ENCODE results near the gene GNGT2.

The GNGT2 gene

DNA sequence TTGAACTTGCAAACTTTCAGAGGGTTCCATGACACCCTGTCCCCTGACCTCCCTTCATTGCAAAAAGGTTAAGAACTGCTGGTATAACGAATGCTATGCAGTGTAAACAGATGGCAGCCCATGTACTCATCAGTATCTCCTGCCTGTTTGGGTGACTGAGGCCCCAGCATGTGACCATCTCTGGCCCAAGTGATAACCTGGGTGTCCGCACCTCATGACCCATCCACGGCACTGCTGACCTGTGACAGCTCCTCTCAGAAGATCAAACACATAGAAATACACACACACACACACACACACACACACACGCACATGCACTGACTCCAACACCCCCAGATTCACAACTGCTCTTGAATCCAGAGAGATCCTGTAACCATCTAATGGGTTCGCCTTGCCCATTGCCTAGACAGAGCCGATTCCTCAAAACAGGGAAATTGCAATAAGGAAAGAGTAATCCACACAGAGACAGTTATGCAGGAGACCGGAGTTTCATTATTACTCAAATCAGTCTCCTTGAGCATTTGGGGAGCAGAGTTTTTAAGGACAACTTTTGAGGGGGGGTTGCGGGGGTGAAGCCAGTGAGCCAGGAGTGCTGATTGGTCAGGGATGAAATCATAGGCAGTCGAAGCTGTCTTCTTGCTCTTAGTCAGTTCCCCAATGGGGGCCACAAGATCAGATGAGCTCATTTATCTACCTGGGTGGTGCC lies 31.5 kb upstream of the GNGT2 start:
- H3K36me3 ChIP-seq (ENCODE audit: control insufficient read depth, low read depth, low read length) = no peaks in the 10 kb centered on the region
- no peaks in the 10 kb centered on the region for H3K9me3 ChIP-seq (ENCODE audit: control insufficient read depth, low read depth, low read length)
- no peak overlapping the region for H3K27ac ChIP-seq (ENCODE audit: low read length)
- no peak overlapping the region for H3K9ac ChIP-seq (ENCODE audit: low read length)
- no peak overlapping the region for H3K4me3 ChIP-seq (ENCODE audit: low read length)
- H3K4me1 ChIP-seq (ENCODE audit: control insufficient read depth, low read depth, low read length) = peaks cover 4% of the 10 kb centered on the region
- no peaks in the 10 kb centered on the region for H3K27me3 ChIP-seq (ENCODE audit: control insufficient read depth, insufficient read depth, low read length)

DNA sequence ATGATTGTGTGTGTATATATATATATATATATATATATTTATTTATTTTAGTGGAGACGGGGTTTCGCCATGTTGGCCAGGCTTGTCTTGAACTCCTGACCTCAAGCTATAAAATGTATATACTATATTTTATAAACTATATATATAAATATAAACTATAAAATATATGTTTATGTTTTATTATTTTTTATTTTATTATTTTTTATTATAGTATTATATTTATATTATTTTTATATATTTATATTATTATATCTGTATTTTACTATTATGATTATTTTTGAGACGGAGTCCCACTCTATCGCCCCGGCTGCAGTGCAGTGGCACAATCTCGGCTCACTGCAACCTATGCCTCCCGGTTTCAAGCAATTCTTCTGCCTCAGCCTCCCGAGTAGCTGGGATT lies 30.7 kb upstream of the GNGT2 start:
- H3K4me1 ChIP-seq (ENCODE audit: control insufficient read depth, low read depth, low read length) = peaks cover 6% of the 10 kb centered on the region
- H3K36me3 ChIP-seq (ENCODE audit: control insufficient read depth, low read depth, low read length) = no peaks in the 10 kb centered on the region
- no peak overlapping the region for H3K9ac ChIP-seq (ENCODE audit: low read length)
- H3K9me3 ChIP-seq (ENCODE audit: control insufficient read depth, low read depth, low read length) = no peaks in the 10 kb centered on the region
- no peak overlapping the region for H3K4me3 ChIP-seq (ENCODE audit: low read length)
- H3K27me3 ChIP-seq (ENCODE audit: control insufficient read depth, insufficient read depth, low read length) = no peaks in the 10 kb centered on the region
- no peak overlapping the region for H3K27ac ChIP-seq (ENCODE audit: low read length)

DNA sequence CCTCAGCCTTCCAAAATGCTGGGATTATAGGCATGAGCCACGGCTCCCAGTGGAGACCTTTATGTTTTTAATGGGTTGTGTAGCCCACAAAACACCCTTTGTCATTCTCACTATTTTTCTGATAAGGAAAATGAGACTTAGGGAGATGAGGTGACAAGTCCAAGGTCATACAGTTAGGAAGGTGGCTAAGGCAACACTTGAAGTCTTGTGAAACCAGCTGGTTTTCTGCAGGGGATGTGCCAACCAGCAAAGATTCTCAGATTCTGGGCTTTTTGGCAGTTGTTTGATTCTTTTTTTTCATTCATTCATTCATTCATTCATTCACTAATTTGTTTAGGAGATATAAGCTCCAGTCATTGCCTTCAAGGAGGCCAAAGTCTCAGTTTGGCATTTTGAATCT lies 30.2 kb upstream of the GNGT2 start:
- H3K27me3 ChIP-seq (ENCODE audit: control insufficient read depth, insufficient read depth, low read length) = no peaks in the 10 kb centered on the region
- H3K9ac ChIP-seq (ENCODE audit: low read length) = no peak overlapping the region
- no peak overlapping the region for H3K4me3 ChIP-seq (ENCODE audit: low read length)
- no peaks in the 10 kb centered on the region for H3K36me3 ChIP-seq (ENCODE audit: control insufficient read depth, low read depth, low read length)
- peaks cover 6% of the 10 kb centered on the region for H3K4me1 ChIP-seq (ENCODE audit: control insufficient read depth, low read depth, low read length)
- H3K27ac ChIP-seq (ENCODE audit: low read length) = no peak overlapping the region
- H3K9me3 ChIP-seq (ENCODE audit: control insufficient read depth, low read depth, low read length) = no peaks in the 10 kb centered on the region

DNA sequence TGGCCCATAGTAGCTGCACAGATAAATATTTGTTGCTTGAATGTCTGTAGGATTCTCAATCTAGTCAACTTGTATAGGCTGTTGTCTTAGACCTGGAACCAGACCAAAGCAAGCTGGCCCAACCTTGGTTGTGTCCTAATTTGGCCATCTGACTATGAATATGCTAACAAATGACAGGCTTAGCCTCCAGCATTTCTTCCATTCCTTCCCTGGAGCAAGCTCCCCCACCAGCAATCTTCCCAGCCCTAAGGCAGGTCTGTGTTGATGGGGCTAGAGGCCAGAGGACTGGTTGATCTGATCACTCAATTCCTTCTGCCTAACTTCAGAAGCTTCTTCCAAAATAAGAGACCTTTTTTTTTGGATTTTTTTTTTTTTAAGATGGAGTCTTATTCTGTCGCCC lies 29.6 kb upstream of the GNGT2 start:
- no peak overlapping the region for H3K27ac ChIP-seq (ENCODE audit: low read length)
- peaks cover 6% of the 10 kb centered on the region for H3K4me1 ChIP-seq (ENCODE audit: control insufficient read depth, low read depth, low read length)
- H3K9me3 ChIP-seq (ENCODE audit: control insufficient read depth, low read depth, low read length) = no peaks in the 10 kb centered on the region
- no peak overlapping the region for H3K4me3 ChIP-seq (ENCODE audit: low read length)
- no peaks in the 10 kb centered on the region for H3K27me3 ChIP-seq (ENCODE audit: control insufficient read depth, insufficient read depth, low read length)
- H3K36me3 ChIP-seq (ENCODE audit: control insufficient read depth, low read depth, low read length) = no peaks in the 10 kb centered on the region
- H3K9ac ChIP-seq (ENCODE audit: low read length) = no peak overlapping the region

DNA sequence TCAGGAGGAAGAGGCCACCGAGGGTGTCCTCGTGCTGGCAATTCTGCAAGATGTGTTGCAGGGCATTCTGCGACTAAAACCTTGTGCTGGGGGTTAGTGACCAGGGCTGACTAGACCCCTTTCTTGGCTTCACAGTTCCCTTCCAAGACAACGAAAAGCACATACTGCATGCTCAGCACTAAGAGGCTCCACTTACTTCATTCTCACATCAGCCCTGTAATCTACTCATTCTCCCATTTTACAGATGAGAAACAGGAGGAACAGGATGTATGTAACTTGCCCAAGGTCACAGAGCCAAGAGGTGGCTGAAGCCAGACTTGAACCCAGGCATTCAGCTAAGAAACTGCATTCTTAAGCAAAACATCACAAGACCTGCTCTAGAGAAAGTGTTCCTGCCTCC lies 25.5 kb upstream of the GNGT2 start:
- no peak overlapping the region for H3K27ac ChIP-seq (ENCODE audit: low read length)
- H3K4me1 ChIP-seq (ENCODE audit: control insufficient read depth, low read depth, low read length) = peaks cover 6% of the 10 kb centered on the region
- H3K27me3 ChIP-seq (ENCODE audit: control insufficient read depth, insufficient read depth, low read length) = peaks cover 12% of the 10 kb centered on the region
- H3K36me3 ChIP-seq (ENCODE audit: control insufficient read depth, low read depth, low read length) = no peaks in the 10 kb centered on the region
- no peaks in the 10 kb centered on the region for H3K9me3 ChIP-seq (ENCODE audit: control insufficient read depth, low read depth, low read length)
- H3K4me3 ChIP-seq (ENCODE audit: low read length) = no peak overlapping the region
- no peak overlapping the region for H3K9ac ChIP-seq (ENCODE audit: low read length)

DNA sequence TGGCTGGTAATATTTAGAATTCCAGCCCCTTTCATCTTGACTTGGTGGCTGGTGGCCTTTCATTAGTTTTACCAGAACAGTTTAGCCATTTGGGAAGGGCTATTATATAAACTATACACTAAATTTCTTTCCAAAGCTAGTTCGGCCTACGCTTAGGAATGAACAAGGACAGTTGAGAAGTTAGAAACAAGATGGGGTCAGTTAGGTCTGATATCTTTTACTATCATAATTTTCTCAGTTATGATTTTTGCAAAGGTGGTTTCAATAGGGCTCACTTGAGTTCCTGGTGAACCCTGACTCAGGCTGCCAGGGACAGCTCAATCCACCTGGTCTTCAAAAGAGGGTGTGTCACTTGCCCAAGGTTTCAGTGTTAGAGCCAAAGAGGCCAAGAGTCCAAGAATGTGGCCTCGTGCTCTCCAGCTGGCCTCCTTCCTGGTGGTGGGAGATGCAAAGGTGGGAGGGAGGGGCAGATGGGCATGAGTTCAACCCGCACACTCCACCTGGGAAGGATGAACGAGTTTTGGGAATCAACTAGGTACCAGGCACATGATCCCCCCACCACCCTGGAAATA lies 24.2 kb upstream of the GNGT2 start:
- Histone ChIP-seq H3K27ac (ENCODE audit: low read length) (no peak overlapping the region), H3K36me3 (ENCODE audit: control insufficient read depth, low read depth, low read length) (no peaks in the 10 kb centered on the region), H3K27me3 (ENCODE audit: control insufficient read depth, insufficient read depth, low read length) (peaks cover 23% of the 10 kb centered on the region), H3K4me1 (ENCODE audit: control insufficient read depth, low read depth, low read length) (peaks cover 6% of the 10 kb centered on the region), H3K4me3 (ENCODE audit: low read length) (no peak overlapping the region), H3K9ac (ENCODE audit: low read length) (no peak overlapping the region), H3K9me3 (ENCODE audit: control insufficient read depth, low read depth, low read length) (no peaks in the 10 kb centered on the region)

DNA sequence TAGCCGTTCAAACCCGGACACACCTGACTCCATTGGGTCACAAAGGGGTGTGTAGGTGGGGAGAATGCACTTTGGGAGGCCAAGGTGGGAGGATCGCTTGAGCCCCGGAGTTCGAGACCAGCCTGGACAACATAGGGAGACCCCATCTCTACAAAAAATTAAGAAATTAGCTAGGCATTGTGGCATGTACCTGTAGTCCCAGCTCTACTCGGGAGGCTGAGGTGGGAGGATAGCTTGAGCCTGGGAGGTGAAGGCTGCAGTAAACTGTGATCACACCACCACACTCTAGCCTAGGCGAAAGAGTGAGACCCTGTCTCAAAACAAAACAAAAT lies 21.2 kb upstream of the GNGT2 start:
- peaks cover 53% of the 10 kb centered on the region for H3K27me3 ChIP-seq (ENCODE audit: control insufficient read depth, insufficient read depth, low read length)
- no peak overlapping the region for H3K9ac ChIP-seq (ENCODE audit: low read length)
- H3K9me3 ChIP-seq (ENCODE audit: control insufficient read depth, low read depth, low read length) = no peaks in the 10 kb centered on the region
- H3K4me1 ChIP-seq (ENCODE audit: control insufficient read depth, low read depth, low read length) = no peaks in the 10 kb centered on the region
- no peak overlapping the region for H3K27ac ChIP-seq (ENCODE audit: low read length)
- H3K36me3 ChIP-seq (ENCODE audit: control insufficient read depth, low read depth, low read length) = no peaks in the 10 kb centered on the region
- no peak overlapping the region for H3K4me3 ChIP-seq (ENCODE audit: low read length)

DNA sequence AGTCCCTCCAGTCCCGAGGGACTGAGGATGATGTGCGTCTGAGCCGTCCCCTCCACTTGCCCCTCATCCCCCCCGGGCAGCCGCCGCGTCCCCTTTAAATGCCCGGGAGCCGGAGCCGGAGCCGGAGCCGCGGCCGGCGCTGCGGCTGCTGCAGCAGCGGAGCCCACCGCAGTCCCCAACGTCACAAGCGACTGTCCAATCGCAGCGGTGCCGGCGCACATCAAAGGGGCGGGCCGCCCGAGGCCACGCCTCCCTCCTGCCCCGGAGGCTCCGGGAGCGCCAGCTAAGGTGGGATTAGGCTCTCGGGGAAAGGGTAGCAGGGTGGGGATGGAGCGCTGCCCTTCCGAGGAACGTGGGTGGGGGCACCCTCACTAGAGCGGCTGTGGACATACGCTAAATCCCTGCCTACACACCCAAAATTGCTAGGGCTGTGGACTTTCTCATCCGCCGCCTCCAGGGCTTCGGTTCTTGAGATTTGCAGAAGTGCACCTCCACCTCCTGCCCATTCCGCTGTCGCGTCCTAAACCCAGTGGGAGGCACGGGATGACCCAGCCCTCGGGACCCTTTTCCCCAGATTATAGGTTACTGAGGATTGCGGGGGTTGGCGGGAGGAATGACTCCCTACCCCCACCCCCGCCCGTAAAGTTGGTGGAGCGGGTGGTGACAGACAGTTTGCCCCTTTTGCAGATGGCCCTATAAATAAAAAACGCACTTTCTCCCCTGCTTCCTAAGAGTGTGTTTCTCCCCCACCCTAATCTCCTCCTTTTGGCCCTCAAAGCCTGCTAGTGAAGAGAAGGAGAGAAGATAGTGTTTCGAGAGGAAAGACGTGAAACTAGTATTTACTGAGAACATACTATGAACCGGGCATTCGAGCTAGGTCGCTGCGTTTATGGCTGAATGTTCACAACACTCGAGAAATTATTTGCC lies 20.5 kb upstream of the GNGT2 start, which contains the start of gene PHOSPHO1:
Gene PHOSPHO1 (minus strand): TSS at position 152 of the 927 bp plus-strand sequence. CDS start 4,096 bp downstream, outside the sequence.
- Histone ChIP-seq H3K27ac (ENCODE audit: low read length) (no peak within 1 kb of the TSS), H3K4me1 (ENCODE audit: control insufficient read depth, low read depth, low read length) (no peaks in the 10 kb centered on the region), H3K9me3 (ENCODE audit: control insufficient read depth, low read depth, low read length) (no peaks in the 10 kb centered on the region), H3K36me3 (ENCODE audit: control insufficient read depth, low read depth, low read length) (no peaks in the 10 kb centered on the region), H3K9ac (ENCODE audit: low read length) (peak within 1 kb of the TSS; percentile 13), H3K27me3 (ENCODE audit: control insufficient read depth, insufficient read depth, low read length) (peaks cover 60% of the 10 kb centered on the region), H3K4me3 (ENCODE audit: low read length) (peak within 1 kb of the TSS; percentile 87)

DNA sequence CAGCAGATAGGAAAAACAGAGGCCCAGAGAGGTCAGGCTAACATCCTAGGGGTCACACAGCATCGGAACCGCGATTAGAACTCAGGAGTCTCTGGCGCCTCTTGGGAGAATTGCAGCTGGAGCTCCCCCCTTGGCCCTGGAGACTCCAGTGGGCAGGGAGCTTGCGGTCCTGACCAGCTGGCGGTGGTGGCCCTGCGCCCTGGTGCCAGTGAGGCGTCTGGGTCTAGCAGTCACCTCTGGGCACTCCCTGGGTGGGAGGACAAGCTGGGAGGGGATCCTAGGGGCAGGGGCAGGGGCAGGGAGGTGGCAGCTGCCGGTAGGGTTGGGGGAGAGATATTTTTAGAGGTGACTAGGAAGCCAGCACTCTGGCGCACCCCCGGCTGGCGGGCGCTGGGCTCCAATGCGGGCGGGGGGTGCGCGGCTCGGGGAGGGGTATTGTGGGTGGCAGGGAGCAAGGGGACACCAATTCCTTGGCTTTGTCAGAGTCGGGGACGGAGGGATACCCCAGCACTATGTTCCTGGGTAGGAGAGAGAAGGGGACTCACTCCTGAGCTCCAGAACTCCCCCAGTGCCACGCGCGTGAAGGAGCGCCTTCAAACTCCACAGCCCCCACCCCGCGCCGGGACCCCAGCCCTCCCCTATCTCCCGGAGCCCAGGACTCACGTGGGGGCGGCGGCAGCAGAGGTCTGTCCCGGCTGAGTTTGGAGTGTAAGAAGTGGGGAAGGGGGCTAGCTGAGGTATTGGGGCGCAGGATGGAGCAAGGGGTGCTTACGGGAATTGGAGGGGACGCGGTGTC lies 19.6 kb upstream of the GNGT2 start:
- Histone ChIP-seq H3K27me3 (ENCODE audit: control insufficient read depth, insufficient read depth, low read length) (peaks cover 69% of the 10 kb centered on the region), H3K9me3 (ENCODE audit: control insufficient read depth, low read depth, low read length) (no peaks in the 10 kb centered on the region), H3K27ac (ENCODE audit: low read length) (no peak overlapping the region), H3K4me3 (ENCODE audit: low read length) (peak overlapping the region; percentile 87), H3K36me3 (ENCODE audit: control insufficient read depth, low read depth, low read length) (no peaks in the 10 kb centered on the region), H3K9ac (ENCODE audit: low read length) (no peak overlapping the region), H3K4me1 (ENCODE audit: control insufficient read depth, low read depth, low read length) (no peaks in the 10 kb centered on the region)

DNA sequence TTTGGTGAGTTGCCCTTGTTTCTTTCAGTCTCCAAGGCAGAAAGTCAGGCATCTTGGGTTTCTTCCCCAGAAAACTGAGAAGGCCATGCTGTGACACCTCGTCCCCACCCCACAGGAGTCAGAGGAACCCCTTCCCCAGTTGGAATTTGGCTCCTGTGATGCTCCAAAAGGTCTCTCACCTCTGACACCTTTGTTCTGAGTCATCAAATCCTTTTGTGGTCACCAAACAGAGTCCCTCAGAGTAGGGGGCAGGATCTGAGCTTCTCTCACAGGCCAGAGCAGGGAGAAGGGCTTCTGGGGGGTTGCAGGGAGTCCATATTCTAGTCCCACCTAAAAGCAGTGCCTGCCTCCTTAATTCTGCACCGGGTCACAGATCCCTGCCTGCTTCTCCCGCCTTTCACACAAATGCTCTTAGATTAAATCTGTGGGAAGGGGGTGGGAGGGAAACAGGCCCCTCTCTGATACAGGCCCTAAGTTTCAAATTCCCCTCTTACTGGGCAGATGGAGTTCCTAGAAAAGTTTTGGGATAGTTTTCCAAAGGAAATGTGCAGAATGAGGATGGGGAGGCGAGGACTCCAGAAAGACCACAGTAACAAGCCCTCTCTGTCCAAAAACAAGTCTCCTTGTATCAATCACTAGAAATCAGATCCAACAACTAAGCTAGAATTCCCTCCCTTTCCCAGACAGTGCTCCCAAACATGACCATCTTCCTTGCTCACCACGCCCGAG lies 18.9 kb upstream of the GNGT2 start:
- no peaks in the 10 kb centered on the region for H3K36me3 ChIP-seq (ENCODE audit: control insufficient read depth, low read depth, low read length)
- H3K9me3 ChIP-seq (ENCODE audit: control insufficient read depth, low read depth, low read length) = no peaks in the 10 kb centered on the region
- H3K27ac ChIP-seq (ENCODE audit: low read length) = no peak overlapping the region
- H3K4me3 ChIP-seq (ENCODE audit: low read length) = peak overlapping the region; percentile 87
- H3K9ac ChIP-seq (ENCODE audit: low read length) = no peak overlapping the region
- H3K4me1 ChIP-seq (ENCODE audit: control insufficient read depth, low read depth, low read length) = no peaks in the 10 kb centered on the region
- peaks cover 76% of the 10 kb centered on the region for H3K27me3 ChIP-seq (ENCODE audit: control insufficient read depth, insufficient read depth, low read length)
